GM19395 (cell line): Measurements from ENCODE around the gene ARL13B.
"Not testable (repeated sequence)": the region's sequence is repeated elsewhere in the genome, so short reads cannot be mapped to it uniquely, and the experiment has no call there.

ENCODE experiments used
- ATAC-seq: cut with Tn5 transposase; IDR thresholded peaks from one replicate; pipeline ENCODE4 v1.9.1; 2021; ENCODE audit warnings: mild to moderate bottlenecking, moderate library complexity; ENCODE audit not compliant: unreplicated experiment

Gene ARL13B

GRCh38 chr3:93994056-93994455 lies 14.1 kb downstream of the ARL13B start:
- no peak for ATAC-seq

DNA sequence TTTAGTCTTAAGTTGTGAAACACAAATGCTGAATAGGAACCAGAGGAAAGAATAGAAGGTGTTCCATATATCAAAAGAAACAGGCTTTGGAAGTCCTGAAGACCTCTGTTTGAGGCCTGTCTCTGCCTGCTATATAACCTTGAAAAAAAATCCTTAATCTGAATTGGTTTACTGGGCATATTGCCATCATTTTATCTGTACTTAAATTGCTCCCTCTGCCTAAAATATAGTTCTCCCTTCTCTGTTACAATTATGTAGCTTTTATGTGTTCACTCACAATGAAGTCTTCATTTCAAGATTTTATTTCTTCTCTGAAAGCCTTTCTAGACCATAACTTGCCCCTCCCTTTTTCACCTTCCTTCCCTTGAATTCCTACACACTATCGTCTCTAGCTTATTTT lies 21.2 kb downstream of the ARL13B start:
- no peak for ATAC-seq

DNA sequence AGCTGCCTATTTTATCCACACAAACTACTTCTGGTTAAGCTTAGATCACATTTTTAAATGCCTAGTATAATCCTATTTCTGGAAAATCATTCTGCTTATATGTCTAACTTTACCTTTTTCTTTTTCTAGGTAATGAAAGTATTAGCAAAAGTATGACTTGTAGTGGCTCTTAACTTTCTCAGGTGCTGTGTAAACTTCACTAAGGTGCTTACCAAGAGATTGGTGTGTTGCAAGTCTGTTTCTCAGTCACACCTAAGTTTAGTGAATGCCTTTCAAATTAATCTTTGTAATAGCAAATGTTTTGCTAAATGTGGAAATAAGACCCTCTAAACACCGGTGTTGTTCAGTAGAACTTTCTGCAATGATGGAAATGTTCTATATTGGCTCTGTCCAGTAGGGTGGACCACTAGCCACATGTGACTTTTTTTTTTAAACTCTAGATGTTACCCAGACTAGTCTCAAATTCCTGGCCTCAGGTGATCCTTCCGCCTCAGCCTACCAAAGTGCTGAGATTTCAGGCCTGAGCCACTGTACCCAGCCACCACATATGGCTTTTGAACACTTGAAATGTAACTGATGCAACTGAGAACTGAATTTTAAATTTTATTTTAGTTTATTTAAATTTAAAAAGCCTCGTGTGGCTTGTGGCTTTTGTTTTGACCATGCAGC lies 22.0 kb downstream of the ARL13B start:
- no peak for ATAC-seq

DNA sequence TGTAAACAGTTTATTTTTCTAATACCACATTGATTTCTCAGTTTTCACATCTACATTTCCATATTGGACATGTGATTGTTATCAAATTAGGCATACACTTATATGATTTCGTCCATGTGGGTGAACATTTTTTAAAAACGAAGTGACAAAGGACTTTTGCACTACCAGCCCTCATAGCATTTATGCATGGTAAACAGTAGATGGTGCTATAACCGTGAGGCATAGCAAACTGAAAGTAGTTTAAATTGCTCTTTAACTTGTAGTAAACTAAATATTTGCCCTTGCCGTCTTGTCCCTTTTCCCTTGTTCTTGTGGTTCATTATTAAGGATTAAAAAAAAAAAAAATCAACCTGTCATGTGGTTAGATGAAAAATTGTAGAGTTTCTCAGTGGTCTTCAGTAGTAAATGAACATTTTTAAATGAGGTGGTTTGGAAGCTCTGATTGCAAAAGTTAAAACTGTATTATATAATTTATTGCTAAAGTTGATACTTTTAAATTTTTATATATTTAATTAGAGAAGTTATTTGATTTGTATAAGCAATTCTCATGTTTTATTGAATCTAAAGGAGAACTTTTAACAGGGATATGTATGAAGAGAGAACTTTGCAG lies 24.5 kb downstream of the ARL13B start:
- ATAC-seq, result peak; percentile 94

GRCh38 chr3:94008253-94008652 lies 28.3 kb downstream of the ARL13B start:
- no peak for ATAC-seq

DNA sequence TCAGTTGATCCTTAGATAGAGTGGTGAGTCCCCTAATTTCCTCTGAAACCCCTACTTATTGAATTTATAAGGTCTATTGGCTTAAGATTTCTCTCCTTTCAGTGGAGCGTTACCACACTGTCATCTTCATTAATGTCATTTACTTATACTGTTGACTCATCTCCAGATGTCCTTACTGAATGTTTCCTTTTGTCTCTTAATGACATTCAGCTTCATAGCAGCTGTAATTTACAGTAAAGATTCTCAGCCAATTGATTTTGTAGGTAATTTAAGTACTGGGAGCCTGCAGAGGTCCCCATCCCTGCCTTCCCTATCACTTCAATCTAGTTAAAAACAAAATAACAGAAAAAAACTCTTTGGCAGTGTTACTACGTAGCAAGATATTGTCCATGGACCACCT lies 29.7 kb downstream of the ARL13B start:
- ATAC-seq, result no peak

DNA sequence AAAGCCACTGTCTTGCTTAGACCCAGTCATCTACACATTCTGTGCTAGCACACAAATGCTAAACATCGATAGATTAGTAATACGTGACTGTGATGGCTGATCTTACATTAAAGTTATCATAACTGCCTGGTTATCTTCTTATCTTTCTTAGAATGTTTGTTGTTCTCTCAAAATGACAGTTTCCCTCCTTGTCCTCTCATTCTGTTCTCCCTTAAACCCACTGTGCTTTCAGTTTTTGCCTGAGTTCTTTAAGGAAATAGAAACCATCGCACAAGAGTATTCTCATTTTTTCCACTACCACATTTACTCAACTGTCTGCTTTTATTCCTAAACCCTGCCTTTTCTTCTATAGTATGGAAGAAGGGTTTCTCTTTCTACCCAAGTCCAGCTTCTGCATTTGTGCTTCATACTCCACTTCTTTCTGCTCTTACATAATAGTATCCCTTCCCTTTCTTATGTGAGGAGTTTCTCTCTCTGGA lies 31.3 kb downstream of the ARL13B start:
- no peak for ATAC-seq

DNA sequence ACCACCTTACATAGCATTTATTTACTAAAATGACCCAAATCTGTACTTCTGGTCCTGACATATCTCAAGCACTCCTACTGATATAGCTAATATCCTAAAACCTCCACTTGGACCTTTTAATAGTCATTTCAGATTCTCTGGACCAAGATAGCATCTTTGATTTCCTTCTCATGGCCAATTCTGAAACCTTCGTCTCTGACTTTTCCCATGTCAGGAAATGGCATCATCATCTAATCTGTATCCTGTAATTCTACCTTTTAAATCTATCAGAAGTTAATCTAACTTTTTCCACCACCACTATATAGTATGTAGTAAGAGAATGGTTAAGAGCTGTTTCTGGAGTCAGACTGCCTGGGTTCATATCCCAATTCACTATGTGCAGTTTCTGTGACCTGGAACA lies 32.2 kb downstream of the ARL13B start:
- ATAC-seq, result no peak

GRCh38 chr3:94015025-94015424 lies 35.1 kb downstream of the ARL13B start:
- no peak for ATAC-seq

- ATAC-seq, result no peak
Observed at GRCh38 chr3:94019659-94020058, 39.7 kb downstream of the ARL13B start.

DNA sequence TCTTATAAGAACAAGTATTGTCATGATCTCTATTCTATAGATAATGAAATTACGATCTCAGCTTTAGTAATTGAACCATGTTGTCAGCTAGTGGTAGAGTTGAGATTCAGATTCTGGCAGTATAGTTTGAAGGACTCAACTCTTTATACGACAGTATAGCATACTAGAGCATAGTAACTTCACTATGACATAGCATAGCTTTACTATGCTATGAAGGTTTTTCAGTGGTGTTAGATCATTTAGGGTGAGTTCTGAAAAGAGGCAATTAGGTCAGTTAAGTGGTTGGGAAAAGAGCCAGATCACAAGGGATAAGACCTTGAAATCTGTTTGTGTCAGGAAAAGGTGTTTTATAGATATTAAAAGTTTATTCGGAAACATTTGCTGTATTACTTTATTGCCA lies 40.3 kb downstream of the ARL13B start:
- ATAC-seq, result no peak

DNA sequence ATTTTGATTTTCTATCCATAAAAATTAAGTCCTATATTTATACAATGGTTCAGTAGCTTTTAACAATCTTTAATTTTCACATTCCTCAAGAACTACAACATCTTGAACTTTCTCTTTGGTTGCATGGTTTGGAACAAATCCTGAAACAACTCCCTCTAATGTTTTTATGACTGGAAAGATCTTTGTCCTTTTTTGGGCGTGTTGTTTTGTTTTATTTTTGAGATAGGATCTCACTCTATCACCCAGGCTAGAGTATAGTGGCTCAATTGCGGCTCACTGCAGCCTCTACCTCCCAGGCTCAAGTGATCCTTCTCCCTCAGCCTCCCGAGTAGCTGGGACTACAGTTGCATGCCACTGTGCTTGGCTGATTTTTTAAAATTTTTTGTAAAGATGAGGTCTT lies 44.4 kb downstream of the ARL13B start:
- no peak for ATAC-seq

DNA sequence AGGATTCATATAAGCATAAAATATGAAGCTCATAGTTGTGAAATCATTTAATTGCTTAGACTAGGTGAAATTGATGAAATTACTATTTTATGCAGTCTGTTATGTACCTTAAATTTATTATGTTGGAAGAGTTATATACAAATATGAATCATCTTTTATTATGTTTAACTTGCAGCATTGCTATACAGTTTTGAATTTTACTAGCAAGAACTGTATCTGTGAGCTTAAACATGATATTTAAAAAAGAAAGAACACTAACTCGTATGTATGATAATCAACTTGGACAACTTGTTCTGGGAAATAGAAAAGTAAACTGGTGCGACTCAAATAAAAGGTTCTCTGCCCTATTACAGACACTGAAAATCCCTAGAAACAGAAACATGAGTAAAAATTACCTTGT lies 46.7 kb downstream of the ARL13B start:
- no peak for ATAC-seq

GRCh38 chr3:94028093-94028837 lies 48.3 kb downstream of the ARL13B start, which contains the start of gene STX19:
TSS of gene STX19 (minus strand) at chr3:94028597. CDS start at chr3:94015269, 13,328 bp downstream.
- no peak for ATAC-seq

DNA sequence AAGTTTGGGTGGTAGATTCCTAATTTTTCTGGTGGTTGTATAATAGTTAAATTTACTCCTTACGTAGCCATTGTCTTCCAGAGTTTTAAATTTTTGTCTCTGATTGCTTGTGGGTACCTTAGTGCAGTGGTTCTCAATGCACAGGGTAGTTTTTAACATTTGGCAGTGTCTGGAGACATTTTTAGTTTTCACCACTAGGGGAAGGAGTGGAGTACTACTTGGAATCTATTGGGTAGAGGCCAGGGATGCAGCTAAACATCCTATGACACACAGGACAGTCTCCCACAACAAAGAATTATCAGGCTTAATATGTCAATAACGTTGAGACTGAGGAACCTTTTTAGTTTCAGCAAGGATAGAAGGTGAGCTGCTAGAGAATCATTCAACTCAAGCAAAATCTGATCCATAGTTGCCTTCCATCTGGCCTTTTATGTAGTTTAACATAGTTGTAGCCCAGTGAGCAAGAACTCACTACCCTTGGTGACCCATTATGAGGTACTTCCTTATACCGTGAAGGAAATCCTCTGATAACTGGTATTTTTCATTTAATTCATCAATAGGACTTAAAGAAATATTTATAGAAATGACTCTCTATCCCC lies 57.1 kb downstream of the ARL13B start:
- peak; percentile 82 for ATAC-seq

DNA sequence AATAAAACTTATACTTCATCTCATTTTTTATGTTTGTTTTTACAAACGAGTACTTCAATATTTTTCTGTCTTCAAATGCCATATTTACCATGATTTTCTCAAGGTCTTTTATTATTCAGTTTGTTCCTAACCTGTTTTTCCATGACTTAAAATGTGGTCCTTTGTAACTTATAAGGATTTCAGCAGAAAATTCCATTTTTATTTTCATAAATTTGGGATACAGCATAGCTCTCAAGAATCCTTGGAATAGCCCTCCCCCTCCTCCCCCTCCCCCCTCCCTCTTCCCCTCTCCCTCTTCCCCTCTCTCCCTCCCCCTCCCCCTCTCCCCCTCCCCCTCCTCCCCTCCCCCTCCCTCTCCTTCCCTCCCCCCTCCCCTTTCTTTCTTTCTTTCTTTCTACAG lies 63.3 kb downstream of the ARL13B start:
- ATAC-seq, result no peak

GRCh38 chr3:94044100-94044936 lies 64.4 kb downstream of the ARL13B start:
- not testable (repeated sequence) for ATAC-seq

DNA sequence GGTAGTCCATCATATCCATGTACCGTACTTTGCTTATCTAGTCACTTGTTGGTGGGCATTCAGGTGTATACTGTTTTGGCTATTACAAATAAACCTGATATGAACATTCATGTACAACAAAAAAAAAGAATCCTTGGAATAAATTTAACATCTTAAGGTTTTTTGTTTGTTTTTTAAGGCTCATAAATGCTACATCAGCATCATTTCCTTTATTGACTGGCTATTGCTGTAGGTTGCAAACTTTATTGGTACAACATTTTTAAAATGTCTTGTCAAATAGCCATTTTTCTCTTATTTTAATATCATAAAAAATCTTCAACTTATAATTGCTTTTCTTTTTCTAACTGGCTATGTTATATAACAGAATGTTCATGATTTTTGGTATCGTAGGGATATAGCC lies 66.6 kb downstream of the ARL13B start:
- no peak for ATAC-seq

- no peak for ATAC-seq
Observed at GRCh38 chr3:94049267-94049666, 69.3 kb downstream of the ARL13B start.

DNA sequence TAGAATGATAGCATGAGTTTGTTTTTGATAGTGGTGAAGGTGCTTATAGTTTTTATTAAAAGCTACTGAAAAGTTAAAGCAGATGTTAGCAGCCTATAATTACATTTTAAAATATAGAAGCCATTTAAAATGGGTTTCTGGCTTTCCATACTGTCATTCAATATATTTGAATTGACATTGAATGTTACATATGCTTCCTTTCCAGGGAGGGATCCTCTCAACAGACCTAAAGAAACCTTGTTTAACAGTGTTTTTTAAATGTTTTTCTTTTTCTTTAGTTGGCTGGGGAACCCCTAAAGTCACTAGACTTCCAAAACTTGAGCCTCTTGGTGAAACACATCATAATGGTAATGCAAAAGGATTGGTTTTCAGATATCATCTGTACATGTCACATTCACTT lies 70.6 kb downstream of the ARL13B start:
- ATAC-seq, result no peak

DNA sequence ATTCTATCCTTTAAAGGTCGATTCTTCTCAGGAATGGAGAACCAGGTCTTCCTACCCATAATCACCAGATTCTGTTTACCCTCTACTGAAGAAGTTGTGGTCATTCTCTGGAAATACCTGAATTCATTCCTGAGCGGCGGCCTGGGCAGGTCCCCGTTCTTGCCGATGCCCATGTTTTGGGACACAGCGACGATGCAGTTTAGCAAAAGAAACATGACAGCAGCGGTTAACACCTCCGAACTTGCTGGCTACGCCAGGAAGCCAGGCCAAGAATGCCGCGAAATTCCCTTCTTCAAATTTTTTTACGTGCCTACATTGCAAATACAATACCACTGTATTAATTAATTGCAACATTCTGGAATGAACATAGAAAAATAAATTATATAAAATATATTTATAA lies 81.3 kb downstream of the ARL13B start:
- ATAC-seq, result no peak
